Measurements from ENCODE around the gene MAGI2.

Gene MAGI2

GRCh38 chr7:78712111-78712510, 741.4 kb downstream of the MAGI2 start:
- no peak for DNase-seq (ENCODE audit: low read depth)
- H3K4me3 ChIP-seq (ENCODE audit: low read length) = no peak overlapping the region
- TF ChIP-seq CTCF (conservative IDR thresholded peaks at IDR 0.05; ENCODE audit: low read length) = no peak

GRCh38 chr7:78709658-78710057, 743.8 kb downstream of the MAGI2 start:
- H3K4me3 ChIP-seq (ENCODE audit: low read length) = no peak overlapping the region
- no peak for DNase-seq (ENCODE audit: low read depth)
- no peak for TF ChIP-seq CTCF (conservative IDR thresholded peaks at IDR 0.05; ENCODE audit: low read length)

- no peak overlapping the region for H3K4me3 ChIP-seq (ENCODE audit: low read length)
- TF ChIP-seq CTCF (conservative IDR thresholded peaks at IDR 0.05; ENCODE audit: low read length) = no peak
- no peak for DNase-seq (ENCODE audit: low read depth)
These were observed 749.0 kb downstream of the MAGI2 start for GRCh38 chr7:78704504-78704903.

GRCh38 chr7:78703391-78703790, 750.1 kb downstream of the MAGI2 start:
- DNase-seq (ENCODE audit: low read depth) = no peak
- H3K4me3 ChIP-seq (ENCODE audit: low read length) = no peak overlapping the region
- no peak for TF ChIP-seq CTCF (conservative IDR thresholded peaks at IDR 0.05; ENCODE audit: low read length)

- DNase-seq (ENCODE audit: low read depth) = peak; percentile 96
- TF ChIP-seq CTCF (conservative IDR thresholded peaks at IDR 0.05; ENCODE audit: low read length) = no peak
- no peak overlapping the region for H3K4me3 ChIP-seq (ENCODE audit: low read length)
These were observed 750.7 kb downstream of the MAGI2 start for GRCh38 chr7:78702770-78703169.

GRCh38 chr7:78695826-78696225, 757.6 kb downstream of the MAGI2 start:
- H3K4me3 ChIP-seq (ENCODE audit: low read length) = no peak overlapping the region
- no peak for TF ChIP-seq CTCF (conservative IDR thresholded peaks at IDR 0.05; ENCODE audit: low read length)
- no peak for DNase-seq (ENCODE audit: low read depth)

GRCh38 chr7:78691584-78691983, 761.9 kb downstream of the MAGI2 start:
- no peak for TF ChIP-seq CTCF (conservative IDR thresholded peaks at IDR 0.05; ENCODE audit: low read length)
- DNase-seq (ENCODE audit: low read depth) = no peak
- no peak overlapping the region for H3K4me3 ChIP-seq (ENCODE audit: low read length)
